H1 (cell line): Measurements from ENCODE around the gene IL36B. TPM values are rescaled to one million over a fixed set of nuclear protein-coding genes. Genes with fewer than 3 reads are reported as not detected.

Experiments
- ASH2L ChIP-seq: fragments of 200-600, 300-600 bp; sonication (generic); IDR thresholded peaks from one replicate; pipeline ENCODE4 v1.7.1; 2017; ENCODE audit warnings: low read length
- GABPA ChIP-seq: IDR thresholded peaks from 2 replicates; pipeline ENCODE4 v1.6.1; 2011; ENCODE audit warnings: mild to moderate bottlenecking, low read length, moderate library complexity, borderline replicate concordance; ENCODE audit not compliant: insufficient read depth
- PHF8 ChIP-seq: fragments of 200-600 bp; sonication (generic); conservative IDR thresholded peaks from 2 replicates; pipeline ENCODE4 v1.7.1; 2012; ENCODE audit warnings: low read depth, mild to moderate bottlenecking, inconsistent platforms, low read length, moderate library complexity
- RNF2 ChIP-seq: fragments of 200-900, 300-1000 bp; sonication (generic); IDR thresholded peaks from 2 replicates; pipeline ENCODE4 v1.7.1; 2016; ENCODE audit warnings: borderline replicate concordance, low read depth, mild to moderate bottlenecking, antibody characterized with exemption, low read length; ENCODE audit not compliant: poor library complexity, severe bottlenecking; ENCODE audit errors: missing control alignments
- polyA plus RNA-seq, 7 experiments: library from polyadenylated mRNA; depleted of rRNA in 3 of 7; stranded (reverse) in 5 of 7; unstranded in 2 of 7; fragments of >200 nt in 5 of 7; fragments of 200-250 nt in 2 of 7; gene quantifications; 1 replicate in 5 of 7; 2 replicates in 1 of 7; 4 replicates in 1 of 7; pipeline versions ENCODE4 v1.2.1 to v1.2.3, GENCODE V29; 2011 to 2013; ENCODE audit warnings: missing spikeins in 2 of 7, mixed read lengths in 2 of 7
- total RNA-seq: library from RNA; stranded (reverse); fragmentation: NEBNext Ultra II Directional; extraction: Animal tissue kit (Norgen Biotek cat#: 25700); gene quantifications from 2 replicates; pipeline ENCODE4 v1.2.1, GENCODE V29; 2021

IL36B gene
- total and polyA plus RNA-seq, 2 of the 8 experiments (the other 6 are each of a cell fraction or from before 2014, with no cell fraction given): not detected

DNA sequence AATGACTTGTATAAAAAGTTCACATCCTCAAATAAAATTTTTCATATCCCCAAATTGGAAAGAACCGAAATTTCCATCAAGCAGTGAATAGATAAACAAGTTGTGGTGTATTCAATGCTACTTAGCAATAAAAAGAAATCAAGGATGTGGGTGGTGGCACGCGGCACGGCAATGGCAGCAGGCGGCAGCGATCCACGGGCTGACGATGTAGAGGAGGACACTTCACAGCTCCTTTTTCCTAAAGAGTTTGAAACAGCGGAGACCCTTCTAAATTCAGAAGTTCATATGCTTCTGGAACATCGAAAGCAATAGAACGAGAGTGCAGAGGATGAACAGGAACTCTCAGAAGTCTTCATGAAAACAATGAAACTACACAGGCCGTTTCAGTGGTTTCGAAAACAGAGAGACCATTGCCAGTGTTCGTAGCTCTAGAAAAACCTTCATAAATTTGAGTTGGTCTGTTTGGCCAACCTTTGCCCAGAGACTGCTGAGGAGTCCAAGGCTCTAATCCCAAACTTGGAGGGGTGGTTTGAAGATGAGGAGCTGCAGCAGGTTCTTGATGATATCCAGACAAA, 57.2 kb downstream of the IL36B start (continued):
- no peak for TF ChIP-seq GABPA
- no peak for TF ChIP-seq RNF2
- no peak for TF ChIP-seq PHF8
- TF ChIP-seq ASH2L: no peak
